Measurements from ENCODE around the gene CYP4V2. TPM values are rescaled to one million over a fixed set of nuclear protein-coding genes. Genes with fewer than 3 reads are reported as not detected.
"Not testable (repeated sequence)": the region's sequence is repeated elsewhere in the genome, so short reads cannot be mapped to it uniquely, and the experiment has no call there.

CYP4V2 gene
- total RNA-seq, 1 donor from 2014 or later: 28.3 TPM

DNA sequence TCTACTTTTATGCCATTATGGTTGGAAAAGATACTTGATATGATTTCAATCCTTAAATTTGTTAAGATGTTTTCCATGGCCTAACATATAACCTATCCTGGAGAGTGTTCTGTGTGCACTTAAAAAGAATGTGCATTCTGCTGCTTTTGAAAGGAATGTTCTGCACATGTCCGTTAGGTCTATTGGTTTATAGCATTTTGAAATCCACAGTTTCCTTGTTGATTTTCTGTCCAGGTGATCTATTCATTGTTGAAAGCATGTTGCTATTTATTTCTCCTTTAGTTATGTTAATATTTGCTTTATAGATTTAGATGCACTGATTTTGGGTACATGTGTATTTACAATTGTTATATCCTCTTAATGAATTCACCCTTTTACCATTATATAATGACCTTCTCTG is 30.3 kb downstream of the CYP4V2 start:
- no peak for DNase-seq
- intact Hi-C loops (cut with micrococcal nuclease): no loop called here
- no peak for ATAC-seq

DNA sequence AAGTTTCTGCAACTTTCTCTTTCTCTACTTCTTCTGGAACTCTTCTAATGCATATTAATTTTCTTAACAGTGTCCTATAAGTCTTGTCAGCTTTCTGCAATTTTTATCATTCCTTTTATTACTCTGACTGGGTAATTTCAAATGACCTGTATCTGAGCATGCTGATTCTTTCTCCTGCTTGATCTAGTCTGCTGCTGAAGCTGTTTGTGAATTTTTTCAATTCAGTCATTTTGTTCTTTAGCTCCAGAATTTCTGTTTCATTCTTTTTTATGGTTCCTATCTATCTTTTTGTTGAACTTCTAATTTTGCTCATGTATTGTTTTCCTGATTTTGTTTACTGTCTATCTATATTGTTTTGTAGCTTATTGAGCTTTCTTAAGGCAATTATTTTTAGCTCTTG is 34.5 kb downstream of the CYP4V2 start:
- no peak for ATAC-seq
- no peak for DNase-seq
- intact Hi-C loops (cut with micrococcal nuclease): no loop called here

DNA sequence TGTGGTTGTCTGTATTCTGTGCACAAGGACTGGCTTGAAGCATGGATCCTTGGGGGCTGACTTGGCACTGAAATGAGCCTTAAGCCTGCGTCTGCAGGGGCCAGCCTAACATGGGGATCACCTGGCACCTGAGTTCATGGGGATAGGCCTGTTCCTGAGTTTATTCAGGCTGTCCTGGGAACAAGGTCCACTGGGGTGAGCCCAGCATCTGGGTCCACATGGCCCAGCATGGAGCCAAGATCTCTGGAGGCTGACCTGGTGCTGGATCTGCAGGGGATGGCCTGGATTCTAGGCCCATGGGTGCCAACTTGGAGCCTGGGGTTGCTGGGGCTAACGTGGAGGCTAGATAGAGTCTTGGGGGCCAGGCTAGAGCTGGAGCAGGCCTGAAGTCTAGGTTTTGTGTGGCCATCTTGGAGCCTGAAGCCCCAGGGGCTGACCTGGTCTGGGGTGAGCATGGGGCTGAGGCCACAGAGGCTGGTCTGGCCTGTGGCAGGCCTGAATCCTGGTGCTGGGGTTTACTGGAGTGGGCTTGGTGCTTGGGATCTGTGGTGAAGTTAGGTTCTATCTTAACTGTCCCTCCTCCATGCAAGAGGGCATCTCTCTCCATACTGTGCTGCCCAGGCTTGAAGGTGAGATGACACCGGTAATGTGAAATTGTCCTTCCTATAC is 35.3 kb downstream of the CYP4V2 start:
- ATAC-seq: no peak
- intact Hi-C loops (cut with micrococcal nuclease): no loop called here
- DNase-seq: no peak

DNA sequence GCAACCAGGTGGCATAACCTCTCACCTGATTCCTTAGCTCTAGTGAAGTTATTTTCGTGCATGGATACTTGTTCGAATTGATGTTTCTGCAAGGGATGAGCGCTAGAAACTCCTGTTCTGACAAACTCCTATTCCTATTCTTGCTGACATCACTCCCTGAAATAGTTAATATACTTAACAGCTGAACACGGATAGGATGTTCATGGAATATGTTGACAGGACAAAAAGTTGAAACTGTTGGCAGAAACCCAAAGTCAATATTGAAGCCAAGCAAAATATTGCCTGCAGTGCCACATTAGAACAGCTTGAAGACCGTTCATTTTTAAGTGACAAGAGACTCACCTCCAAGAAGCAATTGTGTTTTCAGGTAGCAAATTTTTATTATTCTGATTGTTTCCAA is 35.9 kb downstream of the CYP4V2 start, which contains the start of gene KLKB1:
Gene KLKB1 (plus strand): TSS at position 287 of the 400 bp plus-strand sequence. CDS start 689 bp downstream, outside the sequence.
- intact Hi-C loops (cut with micrococcal nuclease): no loop called here
- ATAC-seq (no peak), DNase-seq (no peak)

DNA sequence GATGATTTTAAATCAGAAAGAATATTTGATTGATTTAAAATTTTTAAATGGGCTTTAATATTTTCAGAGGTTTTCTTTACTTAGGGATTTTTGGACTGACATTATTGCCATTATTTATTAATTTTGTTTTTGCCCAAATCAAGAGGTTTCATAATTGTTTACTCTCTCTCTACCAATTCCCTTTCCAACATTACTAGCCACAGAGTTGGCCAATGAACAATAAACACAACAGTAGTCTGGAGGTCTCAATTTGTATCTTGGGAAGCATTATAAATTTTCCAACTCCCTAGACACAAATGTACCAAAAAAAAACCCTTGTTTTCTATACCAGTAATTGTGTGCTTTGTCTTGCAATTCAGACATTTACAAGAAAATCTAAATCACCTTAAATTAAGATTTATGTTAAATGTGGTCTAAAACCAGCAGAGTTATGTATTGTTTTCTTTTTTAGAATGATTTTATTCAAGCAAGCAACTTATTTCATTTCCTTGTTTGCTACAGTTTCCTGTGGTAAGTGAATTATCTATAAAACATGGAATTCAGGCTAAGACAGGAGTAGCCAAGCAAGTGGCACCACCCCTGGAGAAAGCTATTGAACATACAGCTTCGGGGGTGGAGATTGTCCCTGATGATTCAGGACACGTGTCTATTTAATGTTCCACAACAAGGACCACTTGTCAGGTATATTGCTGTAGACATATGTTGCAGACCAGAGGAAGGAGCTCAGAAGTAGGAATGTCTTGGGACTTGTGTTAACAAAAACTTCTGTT is 36.6 kb downstream of the CYP4V2 start:
- ATAC-seq (no peak), DNase-seq (no peak)
- intact Hi-C loops (cut with micrococcal nuclease): no loop called here

GRCh38 chr4:186228514-186228894 is 37.1 kb downstream of the CYP4V2 start:
- intact Hi-C loops (cut with micrococcal nuclease): no loop called here
- no peak for ATAC-seq
- no peak for DNase-seq

DNA sequence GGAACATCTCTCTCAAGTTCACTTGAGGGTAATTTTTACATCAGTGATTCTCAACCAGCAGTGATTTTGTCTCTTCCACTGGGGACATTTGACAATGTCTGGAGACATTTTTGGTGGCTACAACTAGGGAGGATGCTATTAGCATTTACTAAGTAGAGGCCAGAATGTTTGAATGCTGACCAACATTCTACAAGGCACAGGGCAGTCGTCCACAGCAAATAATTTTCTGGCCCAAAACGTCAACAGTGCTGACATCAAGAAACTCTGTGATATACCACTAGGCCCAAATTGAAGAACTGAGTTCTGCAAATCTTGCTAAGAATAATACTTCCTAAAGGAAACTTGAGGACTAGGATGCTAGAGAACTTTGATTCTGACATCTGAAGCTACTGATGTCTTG is 43.0 kb downstream of the CYP4V2 start:
- intact Hi-C loops (cut with micrococcal nuclease): no loop called here
- ATAC-seq (no peak), DNase-seq (no peak)

DNA sequence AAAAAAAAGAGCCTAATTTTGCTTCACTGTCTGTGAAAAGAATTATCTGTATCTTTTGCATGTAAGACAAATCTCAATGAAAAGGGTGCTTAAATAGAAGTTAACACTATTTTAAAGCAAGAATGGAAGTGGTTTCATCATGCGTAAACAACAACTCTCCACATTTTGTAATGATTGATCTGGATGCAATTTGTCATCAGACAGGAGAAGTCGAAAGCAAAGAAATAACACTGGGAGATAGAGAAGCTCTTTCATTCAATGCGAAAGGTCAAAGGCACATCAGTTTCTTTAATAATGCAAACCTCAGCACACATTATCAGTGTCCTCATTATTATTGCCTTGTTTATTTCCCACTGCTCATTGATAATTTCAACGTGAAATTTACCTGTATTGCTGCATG is 44.8 kb downstream of the CYP4V2 start:
- no peak for ATAC-seq
- intact Hi-C loops (cut with micrococcal nuclease): no loop called here
- no peak for DNase-seq

DNA sequence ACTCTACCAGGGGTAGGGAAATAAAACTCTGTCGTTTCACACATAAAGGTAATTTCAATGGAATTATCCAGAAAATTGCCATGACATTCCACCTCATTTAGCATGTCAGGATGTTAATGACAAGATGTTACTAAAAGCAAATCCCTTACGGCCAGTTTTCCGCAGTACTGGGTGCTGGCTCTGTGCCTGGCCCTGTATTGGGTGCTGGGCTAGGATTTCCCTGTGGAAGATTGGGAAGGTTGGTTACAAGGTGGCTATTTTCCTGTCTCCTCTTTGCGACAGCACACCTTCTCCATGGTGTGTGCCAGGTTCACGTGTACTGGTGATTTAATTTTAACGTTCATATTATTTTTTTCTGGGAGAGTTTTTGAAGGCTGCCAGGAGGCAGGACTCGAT is 49.1 kb downstream of the CYP4V2 start:
- DNase-seq (no peak), ATAC-seq (no peak)
- intact Hi-C loops (cut with micrococcal nuclease): no loop called here

DNA sequence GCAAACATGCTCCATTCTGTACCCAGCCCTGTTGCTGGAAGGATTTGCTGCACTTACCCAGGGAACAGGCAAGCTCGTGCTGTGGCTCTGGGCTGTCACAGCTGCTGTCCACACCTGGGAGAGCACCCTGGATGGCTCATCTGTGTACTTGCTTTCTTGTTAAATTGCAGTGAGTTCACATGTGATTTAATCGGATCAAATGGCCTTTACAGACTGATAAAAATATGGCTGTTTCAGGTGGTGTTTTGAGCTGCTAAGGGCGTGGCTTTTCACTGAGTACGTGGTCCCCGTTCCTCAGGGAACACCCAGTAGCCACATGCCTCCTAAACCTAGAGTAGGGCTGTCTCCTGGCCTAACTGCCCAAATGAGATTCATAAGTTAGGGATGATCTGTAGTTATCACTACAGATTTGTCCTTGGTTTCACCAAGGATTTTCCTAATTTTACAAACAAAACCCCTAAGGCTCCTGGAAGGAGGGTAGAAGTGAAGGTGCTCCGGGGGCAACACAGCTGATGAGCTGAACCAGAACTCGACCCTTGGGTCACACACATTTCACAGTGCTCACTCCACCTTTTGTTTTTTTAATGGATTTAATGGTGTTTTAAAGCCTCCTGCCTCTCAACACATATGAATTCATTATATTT is 49.6 kb downstream of the CYP4V2 start:
- intact Hi-C loops (cut with micrococcal nuclease): no loop called here
- peak; percentile 26 for ATAC-seq
- no peak for DNase-seq

- intact Hi-C loops (cut with micrococcal nuclease): no loop called here
- DNase-seq (no peak), ATAC-seq (no peak)
Measured at GRCh38 chr4:186241616-186242015, 50.2 kb downstream of the CYP4V2 start.

DNA sequence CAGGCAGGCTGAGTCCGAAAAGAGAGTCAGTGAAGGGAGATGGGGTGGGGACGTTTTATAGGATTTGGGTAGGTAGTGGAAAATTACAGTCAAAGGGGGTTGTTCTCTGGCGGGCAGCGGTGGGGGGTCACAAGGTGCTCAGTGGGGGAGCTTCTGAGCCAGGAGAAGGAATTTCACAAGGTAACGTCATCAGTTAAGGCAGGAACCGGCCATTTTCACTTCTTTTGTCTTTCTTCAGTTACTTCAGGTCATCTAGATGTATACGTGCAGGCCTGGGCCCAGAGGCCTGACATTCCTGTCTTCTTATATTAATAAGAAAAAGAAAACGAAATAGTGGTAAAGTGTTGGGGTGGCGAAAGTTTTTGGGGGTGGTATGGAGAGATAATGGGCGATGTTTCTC is 50.7 kb downstream of the CYP4V2 start:
- ATAC-seq; DNase-seq; intact Hi-C loops (cut with micrococcal nuclease): not testable (repeated sequence)

GRCh38 chr4:186243331-186243730 is 52.0 kb downstream of the CYP4V2 start:
- intact Hi-C loops (cut with micrococcal nuclease): no loop called here
- DNase-seq: no peak
- ATAC-seq: no peak

- DNase-seq (no peak), ATAC-seq (no peak)
- intact Hi-C loops (cut with micrococcal nuclease): no loop called here
Measured at GRCh38 chr4:186244835-186245234, 53.5 kb downstream of the CYP4V2 start.

- ATAC-seq; DNase-seq; intact Hi-C loops (cut with micrococcal nuclease): not testable (repeated sequence)
Measured at GRCh38 chr4:186247062-186247752, 55.8 kb downstream of the CYP4V2 start.

DNA sequence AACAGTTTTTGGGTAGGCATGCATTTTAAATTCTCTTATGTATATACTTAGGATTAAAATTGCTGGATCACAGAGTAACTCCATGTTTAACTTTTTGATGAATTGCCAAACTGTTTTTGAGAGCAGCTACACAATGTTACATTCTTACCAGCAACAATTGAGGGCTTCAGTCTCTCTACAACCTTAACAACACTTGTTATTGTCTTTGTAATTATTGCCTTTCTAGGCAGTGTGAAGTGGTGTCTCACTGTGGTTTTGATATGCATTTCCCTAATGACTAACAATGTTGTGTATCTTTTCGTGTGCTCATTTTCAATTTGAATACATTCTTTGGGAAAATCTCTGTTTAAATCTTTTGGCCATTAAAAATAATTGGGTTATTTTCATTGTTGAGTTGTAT is 57.3 kb downstream of the CYP4V2 start:
- no peak for DNase-seq
- intact Hi-C loops (cut with micrococcal nuclease): no loop called here
- ATAC-seq: no peak

DNA sequence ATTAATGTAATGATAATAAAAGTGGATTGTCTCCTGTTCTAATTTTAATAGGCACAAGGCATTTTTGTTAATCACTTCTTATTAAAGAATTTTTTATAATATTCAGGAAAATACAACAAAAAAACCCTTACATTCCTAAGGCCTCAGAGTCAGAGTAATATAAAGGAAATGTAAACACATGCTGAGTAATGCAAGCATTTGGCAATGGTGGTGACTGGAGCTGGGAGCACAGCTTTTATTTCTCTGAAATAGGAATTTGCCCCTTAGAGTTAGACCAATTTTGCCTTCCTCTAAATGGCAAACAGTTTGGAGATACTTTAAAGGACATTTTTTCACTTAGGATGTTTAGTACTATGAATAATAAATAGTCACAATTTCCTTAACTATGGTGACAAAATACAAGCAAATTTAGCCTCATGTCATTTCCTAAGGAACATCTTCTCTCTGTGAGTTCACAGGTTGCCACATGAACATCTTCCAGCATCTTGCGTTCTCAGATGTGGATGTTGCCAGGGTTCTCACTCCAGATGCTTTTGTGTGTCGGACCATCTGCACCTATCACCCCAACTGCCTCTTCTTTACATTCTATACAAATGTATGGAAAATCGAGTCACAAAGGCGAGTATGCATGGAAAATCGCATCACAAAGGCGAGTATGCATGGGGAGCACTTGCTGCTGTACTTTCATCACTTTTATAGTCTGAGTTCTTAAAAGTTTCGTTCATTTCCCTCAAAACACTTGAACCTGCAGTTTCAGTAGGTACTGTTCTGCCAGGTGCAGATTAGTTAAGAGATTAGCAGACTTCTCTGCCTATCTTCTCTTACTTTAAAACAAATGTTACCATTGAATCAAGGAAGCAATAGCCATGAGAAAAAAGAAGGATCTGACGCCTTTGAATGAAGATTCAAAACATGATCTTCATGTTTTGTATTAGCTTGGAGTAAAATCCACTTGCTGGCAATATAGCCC is 58.7 kb downstream of the CYP4V2 start:
- no peak for DNase-seq
- intact Hi-C loops (cut with micrococcal nuclease): no loop called here
- ATAC-seq: no peak

DNA sequence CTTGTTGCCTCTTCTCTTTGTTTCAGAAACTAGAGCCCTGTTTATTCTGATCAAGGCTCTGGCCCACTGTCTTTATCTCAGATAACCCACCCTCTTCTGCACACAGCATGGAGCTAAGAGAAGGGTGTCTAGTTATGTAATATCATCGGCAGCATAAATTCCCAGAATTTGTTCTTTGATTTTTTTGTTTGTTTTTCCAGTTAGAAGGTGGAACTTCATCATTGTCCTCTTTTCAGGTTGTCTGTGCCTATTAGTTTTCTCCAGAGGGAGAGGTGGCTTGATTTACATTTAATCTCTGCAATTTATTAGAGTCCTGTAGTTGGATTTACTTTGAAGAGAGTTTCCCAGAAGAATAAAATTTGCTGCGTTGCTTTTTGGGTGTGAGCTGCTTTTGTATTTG is 59.4 kb downstream of the CYP4V2 start:
- DNase-seq: no peak
- ATAC-seq: no peak
- intact Hi-C loops (cut with micrococcal nuclease): no loop called here

DNA sequence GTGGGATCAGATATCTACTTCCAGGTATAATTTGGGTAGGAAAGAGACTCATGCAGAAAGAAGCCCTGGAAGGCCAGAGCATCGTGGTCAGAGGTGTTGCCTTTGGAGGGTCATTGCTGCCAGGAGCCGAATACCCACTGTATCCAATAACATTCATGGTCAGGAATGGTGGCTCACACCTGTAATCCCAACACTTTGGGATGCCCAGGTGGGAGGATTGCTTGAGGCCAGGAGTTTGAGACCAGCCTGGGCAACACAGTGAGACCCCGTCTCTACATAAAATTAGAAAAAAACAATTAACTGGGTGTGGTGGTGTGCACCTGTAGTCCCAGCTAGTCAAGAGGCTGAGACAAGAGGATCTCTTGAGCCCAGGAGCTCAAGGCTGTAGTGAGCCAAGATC is 63.8 kb downstream of the CYP4V2 start:
- intact Hi-C loops (cut with micrococcal nuclease): no loop called here
- DNase-seq (no peak), ATAC-seq (no peak)
